ENCODE measurements around the gene MAP3K2. TPM values are rescaled to one million over a fixed set of nuclear protein-coding genes. Genes with fewer than 3 reads are reported as not detected.

MAP3K2 gene
- total RNA-seq, 1 donor from 2014 or later, result 61.8 TPM

DNA sequence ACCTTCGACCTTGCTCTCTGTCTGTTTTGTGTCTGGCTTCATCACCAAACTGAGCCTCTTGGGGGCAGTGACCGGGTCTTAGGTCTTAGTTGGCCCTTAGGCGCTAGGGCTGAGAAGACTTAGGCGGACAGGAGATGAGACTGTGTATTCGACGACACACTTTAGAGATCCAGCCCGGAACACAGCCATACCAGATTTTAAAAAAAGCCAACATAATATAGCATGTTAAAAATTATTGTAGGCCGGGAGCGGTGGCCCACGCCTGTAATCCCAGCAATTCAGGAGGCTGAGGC is 21.0 kb upstream of the MAP3K2 start:
- intact Hi-C loops (cut with micrococcal nuclease), result loop anchor here (1.0 to 5.0 kb wide), 3 partner anchors 8 to 326 kb away; partner anchors contain the start of gene IWS1

DNA sequence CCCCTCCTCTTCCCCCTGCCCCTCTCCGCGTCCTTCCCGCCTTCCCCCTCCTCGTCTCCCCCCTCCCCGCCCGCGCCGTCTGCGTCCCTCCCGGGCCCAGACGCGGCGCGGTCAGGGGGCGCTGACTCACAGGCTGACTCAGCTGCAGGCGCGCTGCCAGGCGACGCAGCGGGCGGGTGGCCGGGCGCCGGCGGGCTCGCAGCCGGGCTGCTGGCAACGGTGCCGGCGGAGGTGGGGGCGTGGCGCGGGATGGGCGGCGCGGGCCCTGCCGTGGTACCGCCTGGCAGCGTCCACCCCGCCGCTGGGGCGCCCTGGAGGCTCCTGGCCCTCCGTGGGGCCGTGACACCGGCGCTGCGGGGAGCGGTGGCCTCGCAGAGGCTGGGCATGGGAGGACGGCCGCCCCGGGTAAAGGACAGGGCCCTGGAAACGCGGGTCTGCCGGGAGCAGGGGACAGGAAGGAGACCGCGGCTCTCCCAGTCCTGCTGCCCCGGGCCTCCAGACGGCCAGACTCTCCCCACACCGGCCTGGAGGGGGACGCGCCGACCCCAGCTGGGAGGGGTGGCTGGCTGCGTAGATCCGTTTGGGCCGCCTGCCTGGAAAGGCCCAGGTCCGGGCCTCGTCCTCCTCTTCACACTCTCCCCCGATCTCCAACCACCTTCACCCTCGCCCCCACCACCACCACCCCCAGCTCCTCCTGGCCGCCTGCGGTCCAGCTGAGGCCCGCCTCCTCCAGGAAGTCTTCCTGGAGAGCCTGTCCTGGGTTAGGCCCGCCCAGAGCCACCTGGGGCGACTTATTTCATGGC is 20.4 kb upstream of the MAP3K2 start:
- intact Hi-C loops (cut with micrococcal nuclease), result loop anchor here (1.0 to 5.0 kb wide), 3 partner anchors 8 to 326 kb away; partner anchors contain the start of gene IWS1

DNA sequence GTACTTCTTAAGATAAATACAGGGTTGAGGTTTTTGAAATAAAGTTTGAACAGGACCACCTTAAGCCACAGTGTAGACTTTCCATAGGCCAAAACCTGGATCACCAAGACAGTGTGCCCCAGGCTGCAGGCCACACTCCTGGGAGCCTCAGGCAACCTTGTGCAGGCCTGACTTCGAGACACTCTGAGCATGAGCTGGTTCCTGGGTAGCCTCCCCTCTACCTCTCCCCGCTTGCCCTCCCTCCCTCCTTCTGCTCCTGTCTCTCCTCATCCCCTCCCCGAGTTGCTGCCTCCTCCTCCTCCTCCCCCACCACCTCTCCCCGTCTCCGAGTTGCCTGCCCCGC is 19.9 kb upstream of the MAP3K2 start:
- intact Hi-C loops (cut with micrococcal nuclease), result loop anchor here (1.0 to 5.0 kb wide), 4 partner anchors 9 to 325 kb away; partner anchors contain the start of gene IWS1

DNA sequence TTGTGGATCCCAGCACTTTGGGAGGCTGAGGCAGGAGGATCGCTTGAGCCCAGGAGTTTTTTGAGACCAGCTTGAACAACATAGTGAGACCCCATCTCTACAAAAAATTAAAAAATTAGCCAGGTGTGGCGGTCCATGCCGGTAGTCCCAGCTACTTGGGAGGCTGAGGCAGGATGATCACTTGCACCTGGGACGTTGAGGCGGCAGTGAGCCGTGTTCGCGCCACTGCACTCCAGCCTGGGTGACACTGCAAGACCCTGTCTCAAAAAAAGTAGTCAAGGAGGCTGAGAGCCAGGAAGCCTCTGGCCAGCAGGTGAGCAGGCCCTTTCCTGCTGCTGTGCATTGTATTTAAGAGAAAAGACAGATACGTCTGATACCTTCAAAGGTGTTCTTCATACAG is 19.3 kb upstream of the MAP3K2 start:
- intact Hi-C loops (cut with micrococcal nuclease), result loop anchor here (1.0 to 5.0 kb wide), 2 partner anchors 9 to 325 kb away; no protein-coding TSS in a partner anchor

DNA sequence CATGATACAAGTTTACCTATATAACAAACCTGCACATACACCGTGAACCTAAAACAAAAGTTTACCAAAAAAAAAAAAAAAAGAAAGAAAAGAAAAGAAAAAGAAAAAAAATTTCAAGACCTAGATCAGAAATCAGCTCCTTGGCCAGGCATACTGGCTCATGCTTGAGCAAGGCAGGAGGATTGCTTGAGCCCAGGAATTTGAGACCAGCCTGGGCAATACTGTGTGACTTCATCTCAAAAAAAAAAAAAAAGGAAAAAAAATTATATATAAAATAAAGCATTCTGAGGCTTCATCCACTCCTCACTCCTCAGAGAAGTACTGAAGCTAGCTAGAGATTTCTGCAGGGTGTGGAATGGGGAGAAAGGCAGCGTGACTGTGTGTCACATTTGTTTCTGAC is 18.7 kb upstream of the MAP3K2 start:
- intact Hi-C loops (cut with micrococcal nuclease), result loop anchor here (5.0 kb wide), 1 partner anchor 324 kb away; no protein-coding TSS in a partner anchor

DNA sequence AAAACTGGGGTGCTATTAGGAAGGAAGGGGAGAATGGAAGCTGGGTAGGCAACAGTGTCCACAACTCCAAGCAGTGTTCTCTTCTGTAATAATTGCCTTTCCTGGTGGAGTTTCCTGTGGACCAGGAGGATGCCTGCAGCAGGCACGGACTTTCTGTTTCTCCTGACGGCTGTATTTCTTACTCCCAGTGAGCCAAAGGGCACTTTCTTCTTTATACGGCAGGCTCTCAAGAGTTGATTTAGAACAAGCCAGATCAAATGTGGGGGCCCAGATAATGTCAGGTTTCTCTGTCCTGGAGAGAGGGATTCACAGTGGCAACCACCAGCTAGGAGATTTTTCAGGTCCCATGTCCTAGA is 17.5 kb upstream of the MAP3K2 start:
- intact Hi-C loops (cut with micrococcal nuclease), result loop anchor here (5.0 kb wide), 1 partner anchor 323 kb away; no protein-coding TSS in a partner anchor

DNA sequence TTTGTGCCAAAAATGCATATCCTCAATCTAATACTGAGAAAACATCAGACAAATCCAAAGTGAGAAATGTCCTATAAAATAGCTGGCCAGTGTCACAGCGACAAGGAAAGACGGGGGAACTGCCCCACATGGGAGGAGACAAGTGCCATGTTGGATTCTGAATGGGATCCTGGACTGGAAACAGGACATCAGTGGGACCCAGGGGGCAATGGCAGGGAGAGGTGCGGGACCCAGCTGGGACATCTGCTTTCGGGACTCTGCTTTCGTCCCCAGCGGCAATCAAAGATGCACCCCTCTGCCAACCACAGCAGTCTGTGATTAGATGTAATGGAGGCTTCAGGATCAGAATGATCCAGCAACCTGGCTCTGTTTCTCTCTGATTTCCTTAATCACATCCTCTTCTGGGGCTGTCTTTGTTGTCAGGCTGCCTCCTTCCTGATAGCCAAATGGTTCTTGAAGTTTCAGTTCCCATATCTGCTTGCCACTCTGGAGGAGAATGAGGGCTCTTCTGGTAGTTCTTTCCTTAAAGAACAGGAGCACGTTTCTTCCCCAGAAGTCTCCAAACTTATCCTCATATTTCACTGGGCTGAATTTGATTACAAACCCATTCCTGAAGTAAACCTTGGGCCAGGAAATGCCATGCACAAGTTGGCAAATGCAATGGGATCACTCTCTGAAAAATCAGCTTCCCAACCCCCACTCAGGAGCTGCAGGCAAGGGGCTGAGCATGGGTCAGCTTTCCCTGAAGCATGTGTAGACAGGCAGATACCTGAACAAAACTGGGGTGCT is 16.9 kb upstream of the MAP3K2 start:
- intact Hi-C loops (cut with micrococcal nuclease), result loop anchor here (5.0 kb wide), 1 partner anchor 322 kb away; no protein-coding TSS in a partner anchor

DNA sequence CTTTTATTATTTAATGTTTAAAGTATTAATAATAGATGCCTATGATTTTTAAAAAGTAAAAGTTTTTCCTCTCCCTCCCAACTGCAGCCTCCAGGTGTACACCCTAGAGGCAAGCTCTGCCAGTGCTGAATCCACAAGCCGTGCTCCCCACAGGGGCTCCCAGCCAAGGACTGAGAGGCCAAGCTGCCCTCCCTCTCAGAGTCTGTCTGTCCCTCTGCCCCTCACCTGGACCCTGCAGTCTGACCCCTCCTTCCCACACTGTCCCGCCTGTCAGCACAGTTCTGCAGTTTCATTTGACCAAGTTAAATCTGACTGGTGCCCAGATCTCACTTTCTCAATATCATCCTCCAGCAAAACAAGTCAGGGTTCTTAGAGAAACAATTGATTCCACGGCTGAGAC is 15.7 kb upstream of the MAP3K2 start:
- intact Hi-C loops (cut with micrococcal nuclease), result no loop called here

DNA sequence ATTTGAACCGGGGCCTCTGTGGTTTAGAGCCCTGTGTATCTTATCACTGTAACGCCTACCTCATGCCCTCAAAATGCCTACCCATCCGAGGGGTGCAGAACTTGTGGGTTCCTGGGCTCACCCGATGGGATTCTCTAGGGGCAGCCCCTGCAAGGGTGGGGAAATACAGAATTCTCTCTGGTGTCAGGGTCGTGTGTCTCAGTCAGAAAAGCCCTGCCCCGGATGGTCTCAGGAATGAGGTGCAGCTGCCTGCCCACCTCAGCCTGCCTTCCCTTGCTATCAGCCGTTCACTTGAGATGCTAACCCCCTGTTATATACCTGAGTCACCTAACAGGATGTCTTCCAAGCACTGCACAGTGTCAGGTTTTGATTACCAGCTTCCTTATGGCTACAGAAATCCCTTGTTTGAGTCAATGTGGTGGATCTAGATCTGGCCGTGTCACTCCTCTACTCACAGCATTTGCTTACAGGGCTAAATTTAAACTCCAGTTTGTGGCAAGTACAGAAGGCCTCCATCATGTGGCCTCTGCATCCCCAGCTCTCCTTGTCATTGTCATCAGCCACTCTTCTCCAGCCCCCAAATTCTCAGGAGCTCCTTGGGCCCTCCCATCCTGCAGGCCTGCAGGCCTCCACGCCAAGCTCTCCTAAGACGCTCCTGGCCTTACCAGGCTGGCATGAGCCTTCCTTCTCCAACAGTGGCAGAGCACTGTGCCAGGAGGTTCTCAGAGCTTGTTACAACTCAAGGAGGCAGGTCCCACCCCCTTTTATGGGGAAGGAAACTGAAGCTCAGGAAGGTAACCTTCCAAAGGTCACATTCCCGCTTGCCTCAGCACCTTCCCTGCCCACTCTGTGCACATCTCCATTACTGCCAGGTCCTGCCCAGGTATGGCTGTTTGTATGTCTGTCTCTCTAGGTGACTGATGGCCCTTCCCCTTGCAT is 14.3 kb upstream of the MAP3K2 start:
- intact Hi-C loops (cut with micrococcal nuclease), result no loop called here

DNA sequence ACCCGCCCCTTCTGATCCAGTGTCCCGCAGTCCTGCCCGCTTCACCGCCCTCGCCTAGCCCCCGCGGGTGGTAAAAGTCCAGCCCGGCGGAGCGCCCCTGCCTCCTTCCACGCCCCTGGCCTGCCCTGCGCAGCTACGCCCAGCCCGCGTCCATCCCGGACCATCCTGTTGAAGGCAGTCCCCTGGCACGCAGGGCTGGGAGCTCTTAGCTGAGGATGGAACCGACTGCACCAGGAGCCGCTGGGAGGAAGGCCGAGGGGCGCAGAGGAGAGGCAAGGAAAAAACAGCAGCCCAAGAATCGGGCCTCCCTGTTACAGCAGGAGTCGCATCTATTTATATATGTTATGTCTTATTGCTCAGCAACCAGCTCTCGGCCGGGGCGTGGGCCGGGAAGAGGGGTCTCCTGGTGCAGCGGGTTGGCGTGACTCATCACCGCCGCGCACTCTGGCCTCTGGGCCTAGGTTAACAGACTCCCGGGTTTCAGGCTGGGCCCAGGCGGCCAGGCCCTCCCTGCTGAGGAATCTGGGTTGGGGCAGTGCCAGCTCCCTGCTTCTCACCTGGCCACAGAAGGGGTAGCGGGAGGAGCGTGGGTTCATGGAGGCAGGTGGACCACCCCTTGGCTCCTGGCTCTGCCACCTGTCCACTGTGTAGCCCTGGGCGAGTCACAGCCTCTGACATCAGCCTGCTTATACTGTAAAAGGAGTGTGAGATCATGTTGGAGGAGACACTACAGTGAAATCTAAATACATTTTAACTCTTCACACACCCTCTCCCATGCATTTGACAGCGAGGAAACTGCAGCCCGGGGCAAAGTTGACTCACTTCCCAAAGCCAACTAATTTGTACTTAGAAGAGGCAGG is 13.4 kb upstream of the MAP3K2 start:
- intact Hi-C loops (cut with micrococcal nuclease), result no loop called here

DNA sequence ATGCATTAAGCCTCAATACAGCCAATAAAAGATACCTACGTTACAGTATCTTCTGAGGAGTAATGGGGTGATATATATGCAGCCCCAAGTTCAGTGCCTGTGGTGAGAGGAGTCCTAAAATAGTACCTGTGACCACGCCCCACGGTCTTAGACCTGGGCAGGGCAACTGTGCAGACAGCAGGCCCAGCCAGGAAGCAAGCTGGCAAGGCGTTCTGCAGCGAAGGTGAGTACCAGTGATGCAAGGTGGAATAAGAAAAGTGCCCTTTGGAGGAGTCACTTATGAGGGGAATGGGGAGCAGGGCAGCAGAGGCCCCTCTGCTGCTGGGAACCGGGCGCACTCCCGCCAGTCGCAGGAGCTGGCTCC is 12.7 kb upstream of the MAP3K2 start:
- intact Hi-C loops (cut with micrococcal nuclease), result no loop called here

DNA sequence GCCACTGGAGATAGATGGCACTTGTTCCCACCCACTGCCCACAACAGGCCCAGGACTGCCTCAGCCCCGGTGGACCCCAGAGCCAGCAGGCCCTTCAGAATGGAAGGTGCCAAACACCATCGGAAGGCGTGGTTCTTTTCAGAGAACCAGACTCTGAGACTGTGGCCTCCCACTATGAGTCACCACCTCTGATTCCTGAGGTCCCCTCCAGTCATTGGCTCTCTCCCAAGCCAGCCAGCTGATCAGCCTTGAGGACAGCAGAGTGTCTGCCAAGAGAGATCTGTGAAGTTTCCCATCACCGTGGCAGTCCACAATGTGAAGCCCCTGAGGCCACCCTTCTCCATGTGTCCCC is 10.4 kb upstream of the MAP3K2 start:
- intact Hi-C loops (cut with micrococcal nuclease), result loop anchor here (1.0 kb wide), 2 partner anchors 9 to 10 kb away; no protein-coding TSS in a partner anchor

DNA sequence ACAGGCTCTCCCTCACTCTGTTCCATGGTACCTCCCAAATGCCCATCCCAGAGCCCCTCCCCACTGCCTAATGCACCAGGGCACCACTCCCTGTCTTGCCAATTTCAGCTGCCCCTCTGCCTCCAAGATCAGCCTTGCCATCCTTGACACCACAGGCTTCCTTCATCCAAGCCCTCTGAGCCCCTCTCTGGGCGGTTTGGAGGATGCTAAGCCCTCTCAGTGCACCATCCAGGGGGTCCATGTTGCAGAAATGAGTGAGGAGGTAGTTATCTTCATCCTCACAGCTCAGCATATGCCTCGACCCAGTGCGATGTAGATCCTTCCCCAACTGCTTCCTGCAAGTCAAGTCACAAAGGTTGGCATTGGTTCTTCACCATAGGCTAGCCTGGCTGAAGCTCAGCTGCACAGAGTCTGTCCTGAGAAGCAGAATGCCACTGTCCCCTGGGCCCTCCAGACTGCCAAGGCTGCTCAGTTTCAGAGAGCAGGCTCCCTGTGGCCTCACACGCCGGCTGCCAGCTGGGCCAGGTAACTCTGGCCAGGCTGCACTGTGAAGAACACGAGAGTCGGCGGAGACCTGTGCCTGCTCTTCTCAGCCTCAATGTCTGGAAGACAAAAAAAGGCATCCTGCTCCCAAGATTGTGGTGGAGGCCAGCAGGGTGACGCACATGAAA is 9.9 kb upstream of the MAP3K2 start:
- intact Hi-C loops (cut with micrococcal nuclease), result loop anchor here (1.0 kb wide), 2 partner anchors 9 to 10 kb away; no protein-coding TSS in a partner anchor

DNA sequence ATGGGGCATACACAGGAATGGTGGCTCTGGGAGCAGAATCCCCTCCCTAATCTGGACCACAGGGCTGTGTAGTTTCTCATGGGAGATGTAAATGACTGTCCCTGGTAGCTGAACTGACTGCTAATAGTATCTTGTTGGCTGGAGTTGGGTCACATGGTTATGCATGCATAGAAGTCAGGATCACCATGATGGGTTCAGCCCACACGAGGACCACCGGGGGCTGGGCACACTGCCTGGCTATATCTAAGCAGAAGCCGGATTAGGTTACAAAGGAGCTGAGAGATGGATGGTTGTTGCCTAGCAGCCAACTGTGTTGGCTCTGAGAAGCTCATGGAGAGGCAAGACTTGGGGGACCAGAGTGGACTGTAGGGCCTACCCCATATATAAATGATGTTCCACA is 6.7 kb upstream of the MAP3K2 start:
- intact Hi-C loops (cut with micrococcal nuclease), result no loop called here

DNA sequence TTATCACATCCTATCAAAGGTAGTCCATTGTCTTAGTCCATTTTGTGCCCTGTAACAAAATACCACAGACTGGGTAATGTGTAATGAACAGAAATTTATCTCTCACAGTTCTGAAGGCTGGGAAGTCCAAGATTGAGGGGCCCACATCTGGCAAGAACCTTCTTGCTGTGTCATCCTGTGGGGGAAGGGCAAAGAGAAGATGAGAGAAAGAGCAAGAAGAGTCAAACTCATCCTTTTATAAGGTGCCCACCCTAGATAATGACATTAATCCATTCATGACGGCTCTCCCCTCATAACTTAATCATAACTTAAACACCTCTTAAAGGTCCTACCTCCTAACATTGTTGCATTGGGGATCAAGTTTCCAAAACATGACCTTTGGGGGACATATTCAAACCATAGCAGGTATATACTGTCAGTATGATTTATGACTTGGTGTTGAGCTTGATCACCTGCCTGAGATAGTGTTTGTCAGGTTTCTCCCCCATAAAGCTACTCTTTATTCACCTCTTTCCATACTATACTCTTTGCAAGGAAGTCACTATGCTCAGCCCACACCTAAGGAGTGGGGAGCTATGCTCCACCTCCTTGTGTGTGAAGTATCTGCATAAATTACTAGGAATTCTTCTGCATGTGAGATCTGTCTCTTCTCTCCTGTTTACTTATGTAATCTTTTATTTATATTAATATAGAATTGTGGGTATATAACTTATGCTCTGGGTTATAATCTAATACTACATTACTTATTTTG is 5.2 kb upstream of the MAP3K2 start:
- intact Hi-C loops (cut with micrococcal nuclease), result no loop called here

DNA sequence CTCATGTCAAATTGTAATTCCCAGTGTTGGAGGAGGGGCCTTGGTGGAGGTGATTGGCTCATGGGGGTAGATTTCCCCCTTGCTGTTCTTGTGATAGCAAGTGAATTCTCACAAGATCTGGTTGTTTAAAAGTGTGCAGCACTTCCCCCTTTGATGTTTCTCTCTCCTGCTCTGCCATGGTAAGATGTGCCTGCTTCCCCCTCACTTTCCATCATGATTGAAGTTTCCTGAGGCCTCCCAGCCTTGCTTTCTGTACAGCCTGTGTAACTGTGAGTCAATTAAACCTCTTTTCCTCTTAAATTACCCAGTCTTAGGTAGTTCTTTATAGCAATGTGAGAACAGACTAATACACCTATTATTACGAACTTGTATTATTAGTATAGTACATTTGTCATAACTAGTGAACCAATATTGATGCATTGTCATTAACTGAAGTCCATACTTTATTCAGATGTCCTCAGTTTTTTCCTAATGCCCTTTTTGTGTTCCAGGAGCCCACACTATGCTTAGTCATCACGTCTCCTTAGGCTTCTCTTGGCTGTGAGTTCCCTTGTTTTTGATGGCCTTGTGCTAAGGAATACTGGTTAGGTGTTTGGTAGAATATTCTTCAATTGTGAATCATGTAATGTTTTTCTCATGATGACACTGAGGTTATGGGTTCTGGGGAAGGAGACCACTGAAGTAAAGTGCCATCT is 4.5 kb upstream of the MAP3K2 start:
- intact Hi-C loops (cut with micrococcal nuclease), result no loop called here

DNA sequence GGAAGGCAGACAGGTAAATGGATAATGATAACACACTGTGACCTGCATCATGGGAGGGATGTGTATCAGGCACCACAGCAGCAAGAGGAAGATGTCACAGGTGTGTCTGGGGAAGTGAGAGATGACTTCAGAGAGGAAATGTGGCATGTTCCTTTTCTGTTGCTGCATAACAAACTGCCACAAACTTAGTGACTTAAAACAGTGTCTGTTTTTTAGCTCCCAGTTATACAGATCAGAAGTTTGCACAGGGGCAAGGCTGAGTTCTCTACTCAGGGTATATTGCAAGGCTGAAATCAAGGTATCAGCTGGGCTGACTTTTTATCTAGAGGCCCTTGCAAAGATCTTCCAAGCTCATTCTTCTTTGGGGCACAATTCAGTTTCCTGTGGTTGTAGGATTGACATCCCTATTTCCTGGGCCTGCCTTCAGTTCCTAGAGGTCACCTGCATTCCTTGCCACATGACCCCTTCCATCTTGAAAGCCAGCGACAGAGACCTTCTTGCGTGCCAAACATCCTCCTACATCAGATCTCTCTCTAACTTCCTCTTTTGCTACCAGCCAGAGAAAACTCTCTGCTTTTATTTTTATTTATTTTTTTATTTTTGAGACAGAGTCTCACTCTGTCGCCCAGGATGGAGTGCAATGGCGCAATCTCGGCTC is 2.1 kb upstream of the MAP3K2 start:
- intact Hi-C loops (cut with micrococcal nuclease), result loop anchor here (2.0 to 5.0 kb wide), 5 partner anchors 283 to 733 kb away; partner anchors contain the start of genes BIN1, GYPC, POLR2D and UGGT1
